ENCODE results near the gene SP100.
"Not testable (repeated sequence)": the region's sequence is repeated elsewhere in the genome, so short reads cannot be mapped to it uniquely, and the experiment has no call there.

SP100 gene

DNA sequence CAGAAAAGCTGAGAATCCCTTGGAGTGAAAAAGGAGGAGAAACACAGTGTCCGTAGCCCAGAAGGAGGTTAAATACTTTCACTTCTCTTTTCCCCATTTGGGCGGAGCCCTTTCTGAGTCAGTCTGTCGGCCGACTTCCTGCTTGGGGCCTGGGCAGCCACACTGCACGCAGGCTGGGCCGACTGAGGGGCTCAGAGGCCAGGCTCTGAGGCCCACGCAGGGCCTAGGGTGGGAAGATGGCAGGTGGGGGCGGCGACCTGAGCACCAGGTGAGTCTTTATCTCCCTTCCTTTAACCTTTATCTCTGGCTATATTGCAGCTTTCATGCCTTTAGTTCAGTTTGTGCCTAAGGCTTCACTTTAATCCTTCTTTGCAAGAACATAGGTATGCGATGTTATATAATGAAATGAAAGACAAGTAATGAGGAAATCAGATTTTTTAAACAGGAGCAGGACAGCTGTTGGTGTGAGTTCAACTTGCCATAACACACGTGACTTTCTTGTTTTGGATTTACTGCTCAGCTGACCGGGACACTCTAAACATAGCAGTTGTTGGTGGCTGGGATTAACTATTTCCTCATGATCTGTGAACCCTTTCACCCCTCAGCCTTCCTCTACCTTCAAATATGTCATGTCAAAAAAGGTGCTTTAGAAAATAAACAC lies at the start of gene SP100:
SP100 (plus strand) TSS at position 141 of the 661 bp plus-strand sequence; CDS start at position 237, 96 bp downstream.
- Histone ChIP-seq H3K27me3 (ENCODE audit: control insufficient read depth, insufficient read depth, low read length) (peaks cover 18% of the 10 kb centered on the region), H3K9me3 (ENCODE audit: control insufficient read depth, insufficient read depth, low read length) (no peaks in the 10 kb centered on the region), H3K9ac (ENCODE audit: low read depth, low read length) (no peak within 1 kb of the TSS), H3K36me3 (ENCODE audit: control insufficient read depth, insufficient read depth, low read length) (no peaks in the 10 kb centered on the region), H3K4me1 (ENCODE audit: control insufficient read depth, insufficient read depth, low read length) (no peaks in the 10 kb centered on the region), H3K4me3 (ENCODE audit: low read depth, low read length) (no peak within 1 kb of the TSS)

DNA sequence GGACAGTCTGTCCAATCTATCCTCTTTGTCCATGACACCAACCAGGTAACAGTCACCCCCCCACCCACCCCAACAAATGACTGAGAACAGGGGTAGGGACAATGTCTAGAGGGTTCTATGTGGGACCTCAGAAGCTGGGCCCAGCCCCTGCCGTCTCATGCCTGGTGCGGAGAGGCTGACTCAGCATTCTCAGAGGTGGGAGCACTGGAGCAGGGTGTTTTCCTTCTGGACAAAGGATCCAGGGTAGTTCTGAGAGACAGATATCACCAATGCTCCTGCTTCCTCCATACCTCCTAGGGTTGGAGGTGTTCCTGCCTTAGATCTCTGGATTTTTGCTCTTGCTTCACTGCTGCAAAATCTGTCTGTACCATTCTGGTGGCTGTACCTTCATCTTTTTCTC lies 33.9 kb upstream of the SP100 start:
- Histone ChIP-seq H3K4me3 (ENCODE audit: low read depth, low read length) (no peak overlapping the region), H3K4me1 (ENCODE audit: control insufficient read depth, insufficient read depth, low read length) (no peaks in the 10 kb centered on the region), H3K27me3 (ENCODE audit: control insufficient read depth, insufficient read depth, low read length) (no peaks in the 10 kb centered on the region), H3K9ac (ENCODE audit: low read depth, low read length) (no peak overlapping the region), H3K9me3 (ENCODE audit: control insufficient read depth, insufficient read depth, low read length) (no peaks in the 10 kb centered on the region), H3K36me3 (ENCODE audit: control insufficient read depth, insufficient read depth, low read length) (no peaks in the 10 kb centered on the region)

DNA sequence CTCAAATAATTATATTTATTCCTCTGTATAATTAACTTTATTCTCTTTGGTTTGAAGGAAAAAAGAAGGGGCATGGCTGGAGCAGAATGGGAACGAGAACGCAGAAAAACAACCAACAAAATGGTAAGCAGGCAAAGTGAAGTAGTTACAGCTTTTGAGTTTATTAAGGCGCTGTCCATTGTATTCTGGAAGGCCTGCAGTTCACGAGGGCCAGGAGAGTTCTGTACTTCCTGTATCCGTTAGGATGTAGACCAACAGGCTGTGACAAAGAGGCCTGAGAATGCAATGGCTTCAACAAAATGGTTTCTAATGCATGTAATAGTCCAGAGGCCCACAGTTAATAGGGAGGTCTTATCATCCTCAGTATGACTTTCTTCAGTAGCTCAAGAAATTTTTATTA lies 32.5 kb upstream of the SP100 start:
- H3K36me3 ChIP-seq (ENCODE audit: control insufficient read depth, insufficient read depth, low read length) = no peaks in the 10 kb centered on the region
- H3K4me1 ChIP-seq (ENCODE audit: control insufficient read depth, insufficient read depth, low read length) = no peaks in the 10 kb centered on the region
- no peak overlapping the region for H3K9ac ChIP-seq (ENCODE audit: low read depth, low read length)
- H3K27me3 ChIP-seq (ENCODE audit: control insufficient read depth, insufficient read depth, low read length) = no peaks in the 10 kb centered on the region
- H3K4me3 ChIP-seq (ENCODE audit: low read depth, low read length) = no peak overlapping the region
- H3K9me3 ChIP-seq (ENCODE audit: control insufficient read depth, insufficient read depth, low read length) = no peaks in the 10 kb centered on the region

DNA sequence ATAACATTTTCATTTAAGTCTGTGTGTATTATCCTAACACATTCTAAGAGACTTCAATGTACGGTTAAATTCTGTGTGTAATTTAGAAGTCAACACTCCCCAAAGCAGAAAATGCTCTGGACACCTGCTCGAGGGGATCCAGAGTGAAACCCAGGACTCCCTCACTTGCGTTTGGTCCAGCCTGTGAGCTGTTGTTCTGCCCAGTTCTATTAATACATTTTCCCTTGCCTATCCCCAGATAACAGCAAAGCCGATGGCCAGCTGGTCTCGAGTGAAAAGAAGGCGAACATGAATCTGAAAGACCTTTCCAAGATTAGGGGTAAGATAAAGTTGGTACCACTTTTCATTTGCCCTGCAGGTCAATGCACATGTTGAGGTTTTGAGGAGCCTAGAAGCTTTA lies 31.0 kb upstream of the SP100 start:
- H3K4me3 ChIP-seq (ENCODE audit: low read depth, low read length) = no peak overlapping the region
- no peaks in the 10 kb centered on the region for H3K4me1 ChIP-seq (ENCODE audit: control insufficient read depth, insufficient read depth, low read length)
- H3K9ac ChIP-seq (ENCODE audit: low read depth, low read length) = no peak overlapping the region
- no peaks in the 10 kb centered on the region for H3K36me3 ChIP-seq (ENCODE audit: control insufficient read depth, insufficient read depth, low read length)
- H3K9me3 ChIP-seq (ENCODE audit: control insufficient read depth, insufficient read depth, low read length) = no peaks in the 10 kb centered on the region
- H3K27me3 ChIP-seq (ENCODE audit: control insufficient read depth, insufficient read depth, low read length) = no peaks in the 10 kb centered on the region

DNA sequence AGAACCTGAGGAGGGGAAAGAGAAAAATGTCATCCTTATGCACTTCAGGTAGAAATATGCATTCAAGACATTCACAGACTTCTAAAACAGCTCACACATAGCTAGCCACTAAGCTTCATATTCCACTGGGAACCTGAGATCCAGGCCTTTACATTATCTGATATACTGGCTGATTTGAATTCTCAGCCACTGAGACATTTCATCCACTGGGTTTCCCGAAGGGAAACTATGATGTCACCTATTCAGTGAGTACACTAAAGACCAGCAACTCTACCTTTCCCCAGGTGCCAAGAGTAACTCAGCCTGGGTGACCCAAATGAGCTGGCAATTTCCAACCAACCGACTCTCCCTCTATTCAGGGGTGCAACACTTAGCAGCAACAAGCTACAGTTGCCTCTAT lies 21.7 kb upstream of the SP100 start:
- no peaks in the 10 kb centered on the region for H3K9me3 ChIP-seq (ENCODE audit: control insufficient read depth, insufficient read depth, low read length)
- H3K4me3 ChIP-seq (ENCODE audit: low read depth, low read length) = no peak overlapping the region
- no peak overlapping the region for H3K9ac ChIP-seq (ENCODE audit: low read depth, low read length)
- H3K4me1 ChIP-seq (ENCODE audit: control insufficient read depth, insufficient read depth, low read length) = no peaks in the 10 kb centered on the region
- H3K27me3 ChIP-seq (ENCODE audit: control insufficient read depth, insufficient read depth, low read length) = no peaks in the 10 kb centered on the region
- H3K36me3 ChIP-seq (ENCODE audit: control insufficient read depth, insufficient read depth, low read length) = no peaks in the 10 kb centered on the region

DNA sequence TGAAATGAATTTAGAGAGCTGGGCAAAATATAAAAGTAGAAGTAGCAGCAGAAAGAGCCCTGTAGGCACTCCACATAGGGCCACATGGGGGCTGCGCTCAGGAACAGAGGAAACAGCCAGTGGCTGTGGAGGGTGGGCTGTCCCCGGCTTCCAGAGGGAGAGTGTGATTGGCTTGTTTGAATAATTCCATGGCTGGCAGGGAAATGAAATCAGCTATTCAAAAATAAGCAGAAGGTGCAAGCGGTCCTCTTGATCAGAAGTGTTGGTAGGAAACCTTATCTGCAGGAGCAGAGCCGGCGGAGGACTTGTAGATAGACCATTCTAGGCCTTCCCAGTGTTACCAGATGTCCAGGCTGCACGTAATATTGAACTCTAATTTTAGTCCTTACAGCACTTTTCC lies 17.3 kb upstream of the SP100 start:
- H3K4me1 ChIP-seq (ENCODE audit: control insufficient read depth, insufficient read depth, low read length); H3K9me3 ChIP-seq (ENCODE audit: control insufficient read depth, insufficient read depth, low read length); H3K9ac ChIP-seq (ENCODE audit: low read depth, low read length); H3K36me3 ChIP-seq (ENCODE audit: control insufficient read depth, insufficient read depth, low read length); H3K4me3 ChIP-seq (ENCODE audit: low read depth, low read length); H3K27me3 ChIP-seq (ENCODE audit: control insufficient read depth, insufficient read depth, low read length): not testable (repeated sequence)

DNA sequence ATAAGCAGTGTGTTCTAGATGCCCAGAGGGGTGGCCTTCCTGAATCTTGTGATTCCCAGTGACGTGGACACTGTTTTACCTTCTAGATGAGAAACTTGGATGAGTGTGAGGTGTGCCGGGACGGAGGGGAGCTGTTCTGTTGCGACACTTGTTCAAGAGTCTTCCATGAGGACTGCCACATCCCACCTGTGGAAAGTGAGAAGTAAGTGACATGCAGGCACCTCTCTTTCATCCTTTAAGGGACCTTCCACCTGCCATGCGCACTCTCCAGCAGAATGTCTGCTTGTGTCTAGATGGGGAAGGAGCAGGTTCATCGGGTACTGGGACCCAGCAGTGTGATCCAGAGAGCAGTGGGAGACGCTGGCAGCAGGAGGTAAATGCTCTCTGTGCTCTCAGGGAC lies 16.0 kb upstream of the SP100 start:
- no peaks in the 10 kb centered on the region for H3K36me3 ChIP-seq (ENCODE audit: control insufficient read depth, insufficient read depth, low read length)
- H3K4me3 ChIP-seq (ENCODE audit: low read depth, low read length) = no peak overlapping the region
- H3K27me3 ChIP-seq (ENCODE audit: control insufficient read depth, insufficient read depth, low read length) = no peaks in the 10 kb centered on the region
- H3K9me3 ChIP-seq (ENCODE audit: control insufficient read depth, insufficient read depth, low read length) = no peaks in the 10 kb centered on the region
- no peaks in the 10 kb centered on the region for H3K4me1 ChIP-seq (ENCODE audit: control insufficient read depth, insufficient read depth, low read length)
- H3K9ac ChIP-seq (ENCODE audit: low read depth, low read length) = no peak overlapping the region

DNA sequence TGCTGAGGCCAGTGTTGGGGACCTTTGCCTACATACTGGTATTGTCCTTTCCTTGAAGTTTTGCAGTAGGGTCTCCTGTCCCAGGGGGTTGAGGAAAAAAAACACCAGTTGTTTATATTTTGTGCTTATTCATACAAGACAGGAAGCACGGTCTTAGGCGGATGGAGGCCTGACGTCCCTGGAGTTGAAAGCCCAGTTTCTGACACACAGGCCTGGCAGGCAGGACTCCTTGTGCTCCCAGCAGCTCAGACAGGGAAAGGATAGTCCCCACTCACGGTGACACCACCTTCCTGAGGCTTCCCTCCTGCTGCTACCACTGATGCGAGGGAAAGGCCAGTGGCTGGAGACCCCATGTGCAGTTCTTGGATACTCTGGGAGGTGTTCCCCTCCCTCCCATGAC lies 15.5 kb upstream of the SP100 start:
- Histone ChIP-seq H3K4me1 (ENCODE audit: control insufficient read depth, insufficient read depth, low read length) (no peaks in the 10 kb centered on the region), H3K9ac (ENCODE audit: low read depth, low read length) (no peak overlapping the region), H3K36me3 (ENCODE audit: control insufficient read depth, insufficient read depth, low read length) (no peaks in the 10 kb centered on the region), H3K27me3 (ENCODE audit: control insufficient read depth, insufficient read depth, low read length) (no peaks in the 10 kb centered on the region), H3K9me3 (ENCODE audit: control insufficient read depth, insufficient read depth, low read length) (no peaks in the 10 kb centered on the region), H3K4me3 (ENCODE audit: low read depth, low read length) (no peak overlapping the region)

DNA sequence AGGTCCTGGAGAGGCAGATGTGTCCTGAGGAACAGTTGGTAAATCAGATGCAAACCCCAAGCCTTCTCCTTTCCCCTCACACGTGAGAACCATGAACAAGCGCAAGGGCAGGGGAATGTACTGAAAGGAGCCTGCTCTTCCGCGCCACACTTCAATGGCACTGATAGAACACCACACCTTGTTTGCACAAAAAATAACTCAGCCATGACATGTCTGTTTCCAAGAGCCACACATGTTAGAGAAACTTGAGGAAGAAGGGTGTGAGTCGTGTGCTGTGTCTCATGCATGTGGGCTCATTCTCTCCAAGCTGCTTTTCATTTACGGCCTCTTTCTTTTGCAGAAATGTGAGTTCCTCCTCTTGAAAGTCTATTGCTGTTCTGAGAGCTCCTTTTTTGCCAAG lies 15.0 kb upstream of the SP100 start:
- H3K27me3 ChIP-seq (ENCODE audit: control insufficient read depth, insufficient read depth, low read length); H3K4me3 ChIP-seq (ENCODE audit: low read depth, low read length); H3K4me1 ChIP-seq (ENCODE audit: control insufficient read depth, insufficient read depth, low read length): not testable (repeated sequence)

DNA sequence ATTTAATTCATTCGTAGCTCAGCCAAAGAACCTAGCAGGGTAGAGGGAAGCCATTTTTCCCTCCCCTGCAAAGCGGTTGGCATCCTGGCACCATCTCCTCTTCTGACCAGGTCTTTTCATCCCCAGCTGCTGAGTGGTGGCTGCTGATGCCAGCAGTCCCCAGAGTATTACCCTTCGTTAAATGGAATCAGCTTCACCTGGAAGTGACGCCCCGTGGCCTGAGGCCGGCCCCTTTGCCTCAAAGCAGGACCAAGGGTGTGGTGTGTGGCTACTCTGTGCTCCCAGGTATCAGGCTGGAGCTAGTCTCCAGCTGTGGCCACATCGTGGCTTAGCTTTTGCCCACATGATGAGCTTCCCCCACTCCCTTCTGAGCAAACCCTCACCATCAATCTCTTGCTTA lies 12.3 kb upstream of the SP100 start:
- Histone ChIP-seq H3K9ac (ENCODE audit: low read depth, low read length) (no peak overlapping the region), H3K4me1 (ENCODE audit: control insufficient read depth, insufficient read depth, low read length) (no peaks in the 10 kb centered on the region), H3K27me3 (ENCODE audit: control insufficient read depth, insufficient read depth, low read length) (no peaks in the 10 kb centered on the region), H3K4me3 (ENCODE audit: low read depth, low read length) (no peak overlapping the region), H3K36me3 (ENCODE audit: control insufficient read depth, insufficient read depth, low read length) (no peaks in the 10 kb centered on the region), H3K9me3 (ENCODE audit: control insufficient read depth, insufficient read depth, low read length) (no peaks in the 10 kb centered on the region)

More for the DNA sequence above, 15.0 kb upstream of the SP100 start:
- H3K36me3 ChIP-seq (ENCODE audit: control insufficient read depth, insufficient read depth, low read length); H3K9me3 ChIP-seq (ENCODE audit: control insufficient read depth, insufficient read depth, low read length); H3K9ac ChIP-seq (ENCODE audit: low read depth, low read length): not testable (repeated sequence)

DNA sequence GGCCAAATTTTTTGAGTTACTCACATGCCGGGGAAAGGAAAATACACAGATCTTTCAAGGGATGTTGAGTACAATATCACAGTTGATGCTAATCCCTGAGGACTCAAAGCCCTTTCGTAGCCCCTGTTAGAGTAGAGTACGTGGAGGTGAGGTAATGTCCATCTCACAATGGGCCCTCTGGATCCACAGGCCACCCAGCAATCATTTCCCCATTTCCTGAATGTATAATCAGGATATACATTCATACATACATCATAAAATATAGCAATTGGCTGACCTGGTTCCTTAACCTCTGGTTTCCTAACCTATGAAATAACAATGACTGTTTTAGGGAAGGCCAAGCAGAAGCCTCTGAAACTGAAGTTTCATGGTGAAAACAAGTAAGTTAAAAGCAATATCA lies 10.2 kb upstream of the SP100 start:
- no peaks in the 10 kb centered on the region for H3K9me3 ChIP-seq (ENCODE audit: control insufficient read depth, insufficient read depth, low read length)
- H3K9ac ChIP-seq (ENCODE audit: low read depth, low read length) = no peak overlapping the region
- no peaks in the 10 kb centered on the region for H3K36me3 ChIP-seq (ENCODE audit: control insufficient read depth, insufficient read depth, low read length)
- H3K27me3 ChIP-seq (ENCODE audit: control insufficient read depth, insufficient read depth, low read length) = peaks cover 14% of the 10 kb centered on the region
- no peaks in the 10 kb centered on the region for H3K4me1 ChIP-seq (ENCODE audit: control insufficient read depth, insufficient read depth, low read length)
- no peak overlapping the region for H3K4me3 ChIP-seq (ENCODE audit: low read depth, low read length)

DNA sequence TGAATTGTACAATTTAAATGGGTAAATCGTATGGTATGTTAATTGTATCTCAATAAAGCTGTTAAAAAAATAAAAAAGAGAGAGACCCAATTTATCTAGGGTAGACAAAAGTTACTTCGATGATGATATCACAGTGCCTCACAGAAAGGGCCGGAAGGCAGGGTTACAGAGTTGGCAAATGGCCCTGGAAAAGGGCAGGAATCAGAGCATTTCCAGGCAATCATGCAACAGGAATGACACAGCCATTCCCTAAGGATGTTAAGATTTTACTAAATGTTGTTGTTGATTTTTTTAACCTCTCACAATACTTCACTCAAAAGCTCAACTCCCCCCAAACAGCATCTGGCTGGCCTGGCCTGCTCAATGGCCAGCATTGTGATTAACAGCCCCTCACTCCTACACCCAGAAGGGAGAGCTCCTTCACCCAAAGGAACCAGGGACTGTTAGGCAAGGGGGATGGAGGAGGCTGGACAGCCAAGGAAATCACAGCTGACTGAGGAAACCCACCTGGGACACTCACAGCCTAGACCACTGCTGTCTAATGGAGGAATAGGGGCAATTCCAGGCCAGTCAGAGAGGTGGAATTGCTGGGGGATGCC lies 7.7 kb upstream of the SP100 start:
- Histone ChIP-seq H3K36me3 (ENCODE audit: control insufficient read depth, insufficient read depth, low read length) (no peaks in the 10 kb centered on the region), H3K4me1 (ENCODE audit: control insufficient read depth, insufficient read depth, low read length) (no peaks in the 10 kb centered on the region), H3K4me3 (ENCODE audit: low read depth, low read length) (no peak overlapping the region), H3K27me3 (ENCODE audit: control insufficient read depth, insufficient read depth, low read length) (peaks cover 36% of the 10 kb centered on the region), H3K9ac (ENCODE audit: low read depth, low read length) (no peak overlapping the region), H3K9me3 (ENCODE audit: control insufficient read depth, insufficient read depth, low read length) (no peaks in the 10 kb centered on the region)

Data from iPS-15b (cell line).